Karpas-422 (cell line): ENCODE data around the gene MLLT6. TPM values are rescaled to one million over a fixed set of nuclear protein-coding genes. Genes with fewer than 3 reads are reported as not detected.

Experiments used
- DNase-seq: peaks from one replicate; pipeline ENCODE4 v3.0.0-alpha.2; 2015
- H2AFZ ChIP-seq: fragments of 200-600 bp; sonication (generic); 2 replicates; pipeline ENCODE4 v1.6.1; 2014; ENCODE audit warnings: antibody characterized with exemption, low read length, mixed read lengths
- H3K27ac ChIP-seq: fragments of 200-600 bp; sonication (generic); 2 replicates; pipeline ENCODE4 v1.5.1; 2014; ENCODE audit warnings: mild to moderate bottlenecking, low read length, moderate library complexity
- H3K27me3 ChIP-seq: fragments of 200-600 bp; sonication (generic); 2 replicates; pipeline ENCODE4 v1.6.1; 2014; ENCODE audit warnings: low read length, mixed read lengths
- H3K36me3 ChIP-seq: fragments of 200-600 bp; sonication (generic); 2 replicates; pipeline ENCODE4 v1.6.1; 2014; ENCODE audit warnings: low read length, mixed read lengths; ENCODE audit not compliant: insufficient read depth
- H3K4me1 ChIP-seq: fragments of 200-600 bp; sonication (generic); 2 replicates; pipeline ENCODE4 v1.6.1; 2014; ENCODE audit warnings: mild to moderate bottlenecking, low read length, mixed read lengths
- H3K4me2 ChIP-seq: fragments of 200-600 bp; sonication (generic); 2 replicates; pipeline ENCODE4 v1.6.1; 2014; ENCODE audit warnings: low read length, low read depth, mild to moderate bottlenecking; ENCODE audit not compliant: poor library complexity, severe bottlenecking
- H3K4me3 ChIP-seq: fragments of 200-600 bp; sonication (generic); 2 replicates; pipeline ENCODE4 v1.5.1; 2014; ENCODE audit warnings: mild to moderate bottlenecking, antibody characterized with exemption, low read length, mixed read lengths
- H3K79me2 ChIP-seq: fragments of 200-600 bp; sonication (generic); 2 replicates; pipeline ENCODE4 v1.6.1; 2014; ENCODE audit warnings: mild to moderate bottlenecking, low read length, mixed read lengths
- H3K9ac ChIP-seq: fragments of 200-600 bp; sonication (generic); 2 replicates; pipeline ENCODE4 v1.6.0; 2014; ENCODE audit warnings: low read length
- H3K9me2 ChIP-seq: fragments of 200-600 bp; sonication (generic), shearing (Covaris generic); replicated peaks from 2 replicates; pipeline ENCODE4 v1.6.0; 2014; ENCODE audit warnings: mild to moderate bottlenecking, low read length, moderate library complexity; ENCODE audit not compliant: insufficient read depth
- H3K9me3 ChIP-seq: fragments of 300-700, 200-600 bp; sonication (generic); 2 replicates; pipeline ENCODE4 v1.6.1; 2014; ENCODE audit warnings: low read length, mixed read lengths
- H4K20me1 ChIP-seq: fragments of 200-600 bp; sonication (generic); 2 replicates; pipeline ENCODE4 v1.6.1; 2014; ENCODE audit warnings: mild to moderate bottlenecking, antibody characterized with exemption, low read length, low read depth; ENCODE audit not compliant: insufficient read depth
- total RNA-seq: library from RNA; depleted of rRNA; stranded (reverse); fragments of >200 nt; shearing (Covaris generic); gene quantifications from 2 replicates; pipeline ENCODE4 v1.2.3, GENCODE V29; 2014; ENCODE audit warnings: low replicate concordance

The MLLT6 gene
- total RNA-seq, 1 experiment from 2014 or later, result 72.4 TPM

GRCh38 chr17:38750044-38750311 is 44.9 kb downstream of the MLLT6 start:
- Histone ChIP-seq H3K36me3 (peaks cover 8% of the 10 kb centered on the region; the same call in 1 of the 2 replicates), H3K27me3 (no peaks in the 10 kb centered on the region), H3K79me2 (peaks cover 24% of the 10 kb centered on the region)

GRCh38 chr17:38750312-38751121 is 45.4 kb downstream of the MLLT6 start:
- no peaks in the 10 kb centered on the region for H3K9me2 ChIP-seq
- H3K9me3 ChIP-seq, result no peaks in the 10 kb centered on the region
- H2AFZ ChIP-seq, result peak overlapping the region; percentile 76
- H3K4me3 ChIP-seq, result peak overlapping the region; percentile 72
- H3K79me2 ChIP-seq, result peaks cover 27% of the 10 kb centered on the region
- H3K36me3 ChIP-seq, result peaks cover 10% of the 10 kb centered on the region; the same call in 1 of the 2 replicates
- H3K9ac ChIP-seq, result peak overlapping the region; percentile 72
- no peaks in the 10 kb centered on the region; the same call in 1 of the 2 replicates for H4K20me1 ChIP-seq
- no peak overlapping the region for H3K27ac ChIP-seq
- peak overlapping the region; percentile 99 for H3K4me2 ChIP-seq
- H3K27me3 ChIP-seq, result no peaks in the 10 kb centered on the region
- H3K4me1 ChIP-seq, result peaks cover 72% of the 10 kb centered on the region
- peak; percentile 70 for DNase-seq

More at GRCh38 chr17:38750044-38750311, 44.9 kb downstream of the MLLT6 start:
- Histone ChIP-seq H3K4me1 (peaks cover 74% of the 10 kb centered on the region), H3K4me2 (peak overlapping the region; percentile 99), H3K27ac (no peak overlapping the region), H4K20me1 (no peaks in the 10 kb centered on the region; the same call in 1 of the 2 replicates), H3K9me2 (no peaks in the 10 kb centered on the region), H2AFZ (no peak overlapping the region), H3K9ac (no peak overlapping the region), H3K4me3 (peak overlapping the region; percentile 72; the same call in 1 of the 2 replicates), H3K9me3 (no peaks in the 10 kb centered on the region)
- DNase-seq, result no peak

GRCh38 chr17:38751144-38751807 is 46.2 kb downstream of the MLLT6 start:
- Histone ChIP-seq H3K9me2 (no peaks in the 10 kb centered on the region), H2AFZ (peak overlapping the region; percentile 76), H3K79me2 (peaks cover 31% of the 10 kb centered on the region), H3K27ac (0 out of 2 replicates have a peak overlapping the region, but pooled peaks have one; percentile 10), H3K4me2 (peak overlapping the region; percentile 99), H3K9me3 (no peaks in the 10 kb centered on the region), H3K27me3 (no peaks in the 10 kb centered on the region), H3K4me3 (peak overlapping the region; percentile 72), H3K4me1 (peaks cover 64% of the 10 kb centered on the region), H3K36me3 (peaks cover 16% of the 10 kb centered on the region; the same call in 1 of the 2 replicates), H3K9ac (peak overlapping the region; percentile 72), H4K20me1 (no peaks in the 10 kb centered on the region; the same call in 1 of the 2 replicates)
- no peak for DNase-seq

GRCh38 chr17:38751808-38752307 is 46.8 kb downstream of the MLLT6 start:
- Histone ChIP-seq H3K9me2 (no peaks in the 10 kb centered on the region), H3K4me3 (peak overlapping the region; percentile 72), H3K79me2 (peaks cover 31% of the 10 kb centered on the region), H3K27me3 (no peaks in the 10 kb centered on the region), H4K20me1 (no peaks in the 10 kb centered on the region; the same call in 1 of the 2 replicates), H3K9ac (peak overlapping the region; percentile 76), H3K4me2 (peak overlapping the region; percentile 99), H2AFZ (peak overlapping the region; percentile 83; the same call in 1 of the 2 replicates), H3K27ac (peak overlapping the region; percentile 68), H3K9me3 (no peaks in the 10 kb centered on the region), H3K4me1 (peaks cover 58% of the 10 kb centered on the region), H3K36me3 (peaks cover 17% of the 10 kb centered on the region; the same call in 1 of the 2 replicates)
- peak; percentile 95 for DNase-seq

- H3K9me3 ChIP-seq, result no peaks in the 10 kb centered on the region
- H3K27ac ChIP-seq, result peak within 1 kb of the TSS; percentile 68
- peak within 1 kb of the TSS; percentile 83; the same call in 1 of the 2 replicates for H2AFZ ChIP-seq
- H3K4me1 ChIP-seq, result peaks cover 52% of the 10 kb centered on the region
- H3K79me2 ChIP-seq, result peaks cover 31% of the 10 kb centered on the region
- H3K36me3 ChIP-seq, result peaks cover 17% of the 10 kb centered on the region; the same call in 1 of the 2 replicates
- peak within 1 kb of the TSS; percentile 94 for H3K9ac ChIP-seq
- peak within 1 kb of the TSS; percentile 99 for H3K4me2 ChIP-seq
- H3K4me3 ChIP-seq, result peak within 1 kb of the TSS; percentile 92
- DNase-seq, result peak; percentile 100
- no peaks in the 10 kb centered on the region; the same call in 1 of the 2 replicates for H4K20me1 ChIP-seq
- H3K9me2 ChIP-seq, result no peaks in the 10 kb centered on the region
- no peaks in the 10 kb centered on the region for H3K27me3 ChIP-seq
These were observed 47.4 kb downstream of the MLLT6 start, which contains the start of gene PSMB3 for GRCh38 chr17:38752308-38753070. Gene PSMB3 (plus strand): TSS chr17:38752741. CDS start chr17:38752827, 86 bp downstream.

- Histone ChIP-seq H3K27ac (peak overlapping the region; percentile 45; the same call in 1 of the 2 replicates), H3K9me3 (no peaks in the 10 kb centered on the region), H3K27me3 (no peaks in the 10 kb centered on the region), H3K4me2 (peak overlapping the region; percentile 77), H3K4me3 (peak overlapping the region; percentile 92), H3K79me2 (peaks cover 31% of the 10 kb centered on the region), H3K36me3 (peaks cover 20% of the 10 kb centered on the region; the same call in 1 of the 2 replicates), H3K9ac (peak overlapping the region; percentile 94), H3K4me1 (peaks cover 47% of the 10 kb centered on the region), H4K20me1 (no peaks in the 10 kb centered on the region; the same call in 1 of the 2 replicates), H2AFZ (peak overlapping the region; percentile 66; the same call in 1 of the 2 replicates), H3K9me2 (no peaks in the 10 kb centered on the region)
- no peak for DNase-seq
These were observed 48.0 kb downstream of the MLLT6 start for GRCh38 chr17:38753071-38753506.

GRCh38 chr17:38761612-38762011 is 56.5 kb downstream of the MLLT6 start:
- H3K4me1 ChIP-seq, result no peaks in the 10 kb centered on the region
- no peaks in the 10 kb centered on the region for H3K9me2 ChIP-seq
- no peaks in the 10 kb centered on the region for H3K27me3 ChIP-seq
- no peaks in the 10 kb centered on the region for H3K9me3 ChIP-seq
- H4K20me1 ChIP-seq, result 0 out of 2 replicates have a peak, but pooled peaks cover 12% of the 10 kb centered on the region
- no peaks in the 10 kb centered on the region for H3K79me2 ChIP-seq
- H3K36me3 ChIP-seq, result peaks cover 30% of the 10 kb centered on the region
- H3K27ac ChIP-seq, result no peak overlapping the region
- peak; percentile 80 for DNase-seq
- H3K4me2 ChIP-seq, result no peak overlapping the region
- no peak overlapping the region for H3K4me3 ChIP-seq
- H3K9ac ChIP-seq, result no peak overlapping the region
- no peak overlapping the region for H2AFZ ChIP-seq
